Small intestine (tissue), 4 donors: ENCODE data around the gene G3BP1. TPM values are rescaled to one million over a fixed set of nuclear protein-coding genes. Genes with fewer than 3 reads are reported as not detected.

Experiments
- polyA plus RNA-seq, 4 donors: library from polyadenylated mRNA; stranded (reverse) in 3 of 4; unstranded in 1 of 4; fragments of 200-250 nt in 3 of 4; fragments of 120-200 nt in 1 of 4; gene quantifications; one replicate each; pipeline versions ENCODE4 v1.2.1 to v1.2.3, GENCODE V29; 2013
- donor health status: healthy with polysubstance abuse.
- donor health status: Bipolar disorder and iron deficiency.
- donor health status: healthy.

Gene G3BP1
- polyA plus RNA-seq, 4 donors, result 11.9 to 112 (median 26.0) TPM

Other genes starting within 250 kb of the G3BP1 start
- under 1 TPM in 2 of 4 donors, not detected in 2; 0.01 to 0.49 TPM for gene FAT2, start 180.6 kb upstream of the G3BP1 start, polyA plus RNA-seq
- 100 to 1,000 TPM in 2 of 4 donors, 10 to 100 TPM in 1, 1 to 10 TPM in 1; 9.6 to 487 (median 135) TPM for gene SPARC, start 85.0 kb upstream of the G3BP1 start, polyA plus RNA-seq
- gene ATOX1, start 13.3 kb upstream of the G3BP1 start, polyA plus RNA-seq, result 100 to 1,000 TPM; 168 to 327 (median 257) TPM
- not detected for gene GLRA1, start 152.9 kb downstream of the G3BP1 start, polyA plus RNA-seq